ENCODE measurements around the gene WNT8B. TPM values are rescaled to one million over a fixed set of nuclear protein-coding genes. Genes with fewer than 3 reads are reported as not detected.

The WNT8B gene
- total RNA-seq, 5 donors from 2014 or later (not counting 1 experiment from before 2014, with no cell fraction given): 0.20 to 0.23 TPM; not detected in 3

DNA sequence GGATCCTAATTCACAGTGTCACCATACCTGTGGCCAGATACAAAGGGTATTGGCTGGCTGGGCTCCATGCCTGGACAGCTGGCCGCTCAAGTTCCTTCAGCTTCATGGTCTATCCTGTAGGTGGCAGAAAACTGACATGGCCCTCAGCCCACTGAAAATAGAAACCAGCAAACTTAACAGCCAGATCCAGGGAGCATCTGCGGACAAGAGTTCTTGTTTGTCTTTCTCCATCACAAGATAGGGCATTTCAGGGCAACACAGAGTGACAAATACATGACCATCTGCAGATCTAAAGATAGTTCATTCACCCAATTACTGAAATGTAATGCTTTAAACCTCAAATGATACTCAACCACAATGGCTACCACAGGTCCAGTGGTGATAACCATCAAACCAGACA lies 54.0 kb downstream of the WNT8B start:
- DNase-seq (no peak), ATAC-seq (replicated peaks in 1 of 4) (no peak)
- Mint-ChIP-seq H3K36me3 (peaks cover 22% of the 10 kb centered on the region), H3K27ac (no peak overlapping the region), H3K9me3 (no peaks in the 10 kb centered on the region), H3K4me1 (peaks cover 22 to 26% (median 23%) of the 10 kb centered on the region in 3 donors), H3K4me3 (no peak overlapping the region), H3K27me3 (no peaks in the 10 kb centered on the region)
- no peaks in the 10 kb centered on the region for H3K9me3 ChIP-seq
- H3K4me3 ChIP-seq (ENCODE audit: control insufficient read depth in 1 of 2, extremely low read depth in 1 of 2, low read length in 1 of 2): no peak overlapping the region
- CTCF ChIA-PET: interaction anchor here (0.6 to 2.6 kb wide), 4 partner anchors 35 to 84 kb away, joined by 3 to 25 read pairs (median 10); no protein-coding TSS in a partner anchor
- no peak overlapping the region for H3K27ac ChIP-seq (ENCODE audit: low read length)
- H3K36me3 ChIP-seq (ENCODE audit: control insufficient read depth in 2 of 2, extremely low read depth in 1 of 2, insufficient read depth in 1 of 2, low read length in 1 of 2): peaks cover 0 to under 1% of the 10 kb centered on the region in 2 donors
- POLR2A ChIA-PET: interaction anchor here in 1 of 2 donors (1.0 to 1.3 kb wide), 2 partner anchors 19 to 146 kb away, joined by 3 to 4 read pairs; partner anchors contain the start of gene HIF1AN
- H3K27me3 ChIP-seq (replicated peaks in 1 of 2; ENCODE audit: control insufficient read depth in 2 of 2, extremely low read depth in 1 of 2, insufficient read depth in 2 of 2, low read length in 1 of 2): no peaks in the 10 kb centered on the region
- peaks cover 10 to 16% of the 10 kb centered on the region in 2 experiments for H3K4me1 ChIP-seq (ENCODE audit: control insufficient read depth in 1 of 2, extremely low read depth in 1 of 2, insufficient read depth in 2 of 2, low read length in 2 of 2)
- 96% methylated on average over 2 of the region's 2 CpGs for WGBS (ENCODE audit: insufficient coverage)

DNA sequence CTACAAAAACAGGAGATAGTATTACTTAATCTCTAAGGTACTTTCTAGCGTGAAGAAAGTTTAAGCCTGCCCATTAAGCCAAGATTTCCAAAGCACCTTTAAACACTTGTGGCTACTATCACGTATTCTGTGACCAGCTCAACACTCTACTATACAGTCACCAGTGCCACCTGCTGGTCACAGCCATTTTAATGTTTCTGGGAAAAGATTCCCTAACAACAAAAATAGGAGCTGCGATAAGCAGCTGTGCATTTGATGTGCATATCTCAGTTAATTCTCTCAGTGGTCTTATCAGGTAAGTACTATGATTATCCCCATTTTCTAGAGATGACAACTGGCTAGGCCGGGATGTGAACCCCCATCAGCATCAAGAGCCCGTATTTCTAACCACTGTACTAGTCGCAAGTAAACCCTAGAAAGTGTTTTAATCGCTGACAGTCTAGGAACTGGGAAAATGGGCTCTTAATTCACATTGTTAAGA lies 56.0 kb downstream of the WNT8B start:
- Histone ChIP-seq H3K9me3 (no peaks in the 10 kb centered on the region), H3K36me3 (ENCODE audit: control insufficient read depth in 2 of 2, extremely low read depth in 1 of 2, insufficient read depth in 1 of 2, low read length in 1 of 2) (peaks cover 1 to 9% of the 10 kb centered on the region in 2 donors), H3K27me3 (replicated peaks in 1 of 2; ENCODE audit: control insufficient read depth in 2 of 2, extremely low read depth in 1 of 2, insufficient read depth in 2 of 2, low read length in 1 of 2) (no peaks in the 10 kb centered on the region), H3K4me3 (ENCODE audit: control insufficient read depth in 1 of 2, extremely low read depth in 1 of 2, low read length in 1 of 2) (peak overlapping the region in 1 of 2 donors; percentile 46), H3K4me1 (ENCODE audit: control insufficient read depth in 1 of 2, extremely low read depth in 1 of 2, insufficient read depth in 2 of 2, low read length in 2 of 2) (peaks cover 7 to 11% of the 10 kb centered on the region in 2 experiments), H3K27ac (ENCODE audit: low read length) (no peak overlapping the region)
- H3K27me3 Mint-ChIP-seq: no peaks in the 10 kb centered on the region
- POLR2A ChIA-PET: interaction anchor here in 1 of 2 donors (0.6 to 1.1 kb wide), 2 partner anchors 10 to 173 kb away, joined by 3 read pairs; no protein-coding TSS in a partner anchor
- CTCF ChIA-PET: interaction anchor here (0.5 to 2.6 kb wide), 37 partner anchors 8 to 443 kb away, joined by 3 to 56 read pairs (median 4); partner anchors contain the start of genes HIF1AN (in 1 of the 2), NDUFB8 (in 1 of the 2) and SCD (in 1 of the 2)
- H3K36me3 Mint-ChIP-seq: peaks cover 20% of the 10 kb centered on the region
- peak overlapping the region in 1 of 2 donors; percentile 28 for H3K27ac Mint-ChIP-seq
- peaks cover 11 to 15% (median 12%) of the 10 kb centered on the region in 3 donors for H3K4me1 Mint-ChIP-seq
- peak overlapping the region in 1 of 3 donors; percentile 17 for H3K4me3 Mint-ChIP-seq
- peak; percentile 65 to 78 (median 72) for ATAC-seq (replicated peaks in 1 of 4)
- peak in 27 of 35 experiments; percentile 12 to 77 (median 46) for DNase-seq
- no CpG with 5 or more reads among the region's 7 CpGs for WGBS (ENCODE audit: insufficient coverage)
- no peaks in the 10 kb centered on the region for H3K9me3 Mint-ChIP-seq

DNA sequence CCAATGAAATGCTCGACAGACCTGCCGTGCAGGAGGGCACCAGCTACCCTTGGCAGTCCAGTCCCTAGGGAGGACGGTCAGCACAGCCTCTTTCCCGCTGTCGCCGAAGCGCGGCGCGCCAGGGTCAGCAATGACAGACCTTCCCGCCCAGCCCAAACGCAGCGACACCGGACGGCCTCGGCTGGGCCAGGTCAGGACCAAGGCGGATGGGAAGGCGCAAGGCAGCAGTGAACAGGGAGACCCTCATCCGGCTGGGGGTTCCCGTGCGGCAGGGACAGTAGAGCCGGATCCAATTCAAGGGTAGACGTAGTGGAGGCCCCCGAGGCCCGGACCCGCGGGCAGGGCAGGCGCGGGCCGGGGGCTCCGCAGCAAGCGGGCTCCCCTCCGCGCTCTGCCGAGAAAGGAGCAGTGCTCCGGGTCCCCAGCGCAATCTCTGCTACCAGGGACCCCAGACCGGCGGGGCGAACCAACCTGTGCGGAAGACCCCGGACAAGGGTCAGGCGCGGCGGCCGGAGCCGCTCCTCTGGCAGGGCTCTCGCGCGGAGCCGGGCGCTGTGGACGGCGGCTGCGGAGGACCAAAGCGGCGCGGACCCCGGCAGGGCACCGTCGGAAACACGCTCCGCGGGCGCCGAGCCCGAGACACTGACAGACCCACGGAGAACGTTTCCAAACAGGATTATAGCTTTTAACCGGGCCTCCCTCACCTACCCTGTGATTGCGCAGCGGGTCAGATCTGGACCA lies 56.7 kb downstream of the WNT8B start, which contains the start of gene SEC31B:
SEC31B (minus strand) TSS at position 551 of the 741 bp plus-strand sequence. CDS start 2,909 bp downstream, outside the sequence.
- H3K27me3 Mint-ChIP-seq: no peaks in the 10 kb centered on the region
- CTCF ChIA-PET: interaction anchor here (0.6 to 2.6 kb wide), 28 partner anchors 7 to 306 kb away, joined by 3 to 56 read pairs (median 4); partner anchors contain the start of genes HIF1AN (in 1 of the 2), NDUFB8 (in 1 of the 2) and SCD (in 1 of the 2)
- H3K4me1 Mint-ChIP-seq: peaks cover 11 to 16% (median 12%) of the 10 kb centered on the region in 3 donors
- POLR2A ChIA-PET: interaction anchor here in 1 of 2 donors (1.1 kb wide), 1 partner anchor 11 kb away, joined by 3 read pairs; no protein-coding TSS in a partner anchor
- peaks cover 7 to 11% of the 10 kb centered on the region in 2 experiments for H3K4me1 ChIP-seq (ENCODE audit: control insufficient read depth in 1 of 2, extremely low read depth in 1 of 2, insufficient read depth in 2 of 2, low read length in 2 of 2)
- H3K36me3 ChIP-seq (ENCODE audit: control insufficient read depth in 2 of 2, extremely low read depth in 1 of 2, insufficient read depth in 1 of 2, low read length in 1 of 2): peaks cover 2 to 16% of the 10 kb centered on the region in 2 donors
- peaks cover 21% of the 10 kb centered on the region for H3K36me3 Mint-ChIP-seq
- no peaks in the 10 kb centered on the region for H3K9me3 Mint-ChIP-seq
- H3K27ac ChIP-seq (ENCODE audit: low read length): no peak within 1 kb of the TSS
- H3K9me3 ChIP-seq: no peaks in the 10 kb centered on the region
- H3K4me3 Mint-ChIP-seq: peak within 1 kb of the TSS in 1 of 3 donors; percentile 17
- peak within 1 kb of the TSS in 1 of 2 donors; percentile 46 for H3K4me3 ChIP-seq (ENCODE audit: control insufficient read depth in 1 of 2, extremely low read depth in 1 of 2, low read length in 1 of 2)
- 62% methylated on average over 70 of the region's 72 CpGs for WGBS (ENCODE audit: insufficient coverage)
- DNase-seq: no peak
- peak in 3 of 4 experiments; percentile 18 to 20 (median 19) for ATAC-seq (replicated peaks in 1 of 4)
- peak within 1 kb of the TSS in 1 of 2 donors; percentile 55 for H3K27ac Mint-ChIP-seq
- no peaks in the 10 kb centered on the region for H3K27me3 ChIP-seq (replicated peaks in 1 of 2; ENCODE audit: control insufficient read depth in 2 of 2, extremely low read depth in 1 of 2, insufficient read depth in 2 of 2, low read length in 1 of 2)

DNA sequence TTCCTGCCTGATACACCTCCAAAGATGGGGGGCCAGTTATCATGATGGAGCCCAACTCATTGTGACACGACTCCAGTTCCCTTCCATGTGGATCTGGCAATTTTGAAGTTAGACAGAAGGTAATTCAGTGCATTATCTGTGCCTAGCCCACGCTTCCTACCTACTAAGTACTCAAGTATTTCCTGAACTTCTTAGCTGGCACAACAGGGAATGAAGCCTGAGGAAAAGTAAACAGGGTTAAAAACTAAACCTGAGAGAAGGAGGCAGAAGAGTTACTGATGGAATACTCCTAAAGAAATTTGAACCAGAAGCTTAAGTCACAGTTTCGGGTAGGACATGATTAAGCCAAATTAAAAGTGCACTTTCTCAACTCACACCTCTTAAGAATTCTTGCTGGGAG lies 58.0 kb downstream of the WNT8B start:
- ChIA-PET POLR2A (interaction anchor here in 1 of 2 donors (0.5 kb wide), 1 partner anchor 1509 kb away, joined by 4 read pairs; no protein-coding TSS in a partner anchor), CTCF (interaction anchor here in 1 of 2 donors (0.6 to 0.8 kb wide), 3 partner anchors 11 to 183 kb away, joined by 3 to 5 read pairs (median 4); no protein-coding TSS in a partner anchor)
- Mint-ChIP-seq H3K4me1 (peaks cover 16 to 18% (median 17%) of the 10 kb centered on the region in 3 donors), H3K4me3 (no peak overlapping the region), H3K36me3 (peaks cover 27% of the 10 kb centered on the region), H3K9me3 (no peaks in the 10 kb centered on the region), H3K27me3 (no peaks in the 10 kb centered on the region), H3K27ac (peak overlapping the region in 1 of 2 donors; percentile 55)
- Histone ChIP-seq H3K27me3 (replicated peaks in 1 of 2; ENCODE audit: control insufficient read depth in 2 of 2, extremely low read depth in 1 of 2, insufficient read depth in 2 of 2, low read length in 1 of 2) (no peaks in the 10 kb centered on the region), H3K36me3 (ENCODE audit: control insufficient read depth in 2 of 2, extremely low read depth in 1 of 2, insufficient read depth in 1 of 2, low read length in 1 of 2) (peaks cover 2 to 29% of the 10 kb centered on the region in 2 donors), H3K27ac (ENCODE audit: low read length) (no peak overlapping the region), H3K4me1 (ENCODE audit: control insufficient read depth in 1 of 2, extremely low read depth in 1 of 2, insufficient read depth in 2 of 2, low read length in 2 of 2) (peaks cover 7 to 11% of the 10 kb centered on the region in 2 experiments), H3K9me3 (no peaks in the 10 kb centered on the region), H3K4me3 (ENCODE audit: control insufficient read depth in 1 of 2, extremely low read depth in 1 of 2, low read length in 1 of 2) (no peak overlapping the region)
- no CpG with 5 or more reads among the region's 3 CpGs for WGBS (ENCODE audit: insufficient coverage)
- ATAC-seq (replicated peaks in 1 of 4) (no peak), DNase-seq (no peak)

DNA sequence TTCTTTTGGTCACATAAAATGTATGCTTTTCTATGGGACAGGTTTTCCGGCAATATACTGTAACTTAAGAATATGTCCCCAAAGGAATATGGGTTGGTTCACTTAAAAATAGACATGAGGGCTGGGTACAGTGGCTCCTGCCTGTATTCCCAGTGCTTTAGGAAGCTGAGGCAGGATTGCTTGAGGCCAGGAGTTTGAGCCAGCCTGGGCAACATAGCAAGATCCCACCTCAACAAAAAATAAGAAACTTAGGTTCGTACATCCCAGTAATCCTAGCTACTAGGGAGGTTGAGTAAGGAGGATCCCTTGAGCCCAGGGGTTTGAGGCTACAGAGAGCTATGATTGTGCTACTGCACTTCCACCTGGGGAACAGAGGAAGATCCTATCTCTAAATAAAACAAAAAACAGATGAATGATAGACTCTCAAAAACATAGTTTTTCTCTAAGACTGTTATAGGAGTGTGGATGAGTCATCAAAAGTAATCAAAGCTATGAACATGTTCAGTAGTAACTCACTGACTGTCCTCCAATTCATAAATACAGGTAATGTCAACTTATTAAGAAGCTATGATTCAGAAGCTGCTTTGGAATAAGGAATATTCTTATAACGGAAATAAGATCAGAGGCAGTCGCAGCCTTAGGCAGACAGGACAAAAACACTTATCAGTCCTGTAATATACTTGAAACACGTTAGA lies 59.4 kb downstream of the WNT8B start:
- Histone ChIP-seq H3K27ac (ENCODE audit: low read length) (no peak overlapping the region), H3K9me3 (no peaks in the 10 kb centered on the region), H3K4me3 (ENCODE audit: control insufficient read depth in 1 of 2, extremely low read depth in 1 of 2, low read length in 1 of 2) (no peak overlapping the region), H3K27me3 (replicated peaks in 1 of 2; ENCODE audit: control insufficient read depth in 2 of 2, extremely low read depth in 1 of 2, insufficient read depth in 2 of 2, low read length in 1 of 2) (no peaks in the 10 kb centered on the region), H3K36me3 (ENCODE audit: control insufficient read depth in 2 of 2, extremely low read depth in 1 of 2, insufficient read depth in 1 of 2, low read length in 1 of 2) (peaks cover 2 to 43% of the 10 kb centered on the region in 2 donors), H3K4me1 (ENCODE audit: control insufficient read depth in 1 of 2, extremely low read depth in 1 of 2, insufficient read depth in 2 of 2, low read length in 2 of 2) (peaks cover 9 to 11% of the 10 kb centered on the region in 2 experiments)
- peaks cover 25 to 28% (median 26%) of the 10 kb centered on the region in 3 donors for H3K4me1 Mint-ChIP-seq
- H3K36me3 Mint-ChIP-seq: peaks cover 29% of the 10 kb centered on the region
- ChIA-PET CTCF (interaction anchor here in 1 of 2 donors (0.8 to 2.1 kb wide), 2 partner anchors 11 to 12 kb away, joined by 3 to 15 read pairs; no protein-coding TSS in a partner anchor), POLR2A (interaction anchor here (0.6 to 1.0 kb wide), 3 partner anchors 12 to 149 kb away, joined by 3 to 4 read pairs (median 3); partner anchors contain the start of gene HIF1AN (in 1 of the 2))
- DNase-seq: no peak
- ATAC-seq (replicated peaks in 1 of 4): no peak
- no peak overlapping the region for H3K27ac Mint-ChIP-seq
- no peaks in the 10 kb centered on the region for H3K9me3 Mint-ChIP-seq
- no peaks in the 10 kb centered on the region for H3K27me3 Mint-ChIP-seq
- WGBS (ENCODE audit: insufficient coverage): no CpG with 5 or more reads among the region's 5 CpGs
- H3K4me3 Mint-ChIP-seq: no peak overlapping the region

Data from T-cell (primary cell).